GM12891 (cell line): ENCODE measurements around the gene SMPX.

ENCODE experiments used
- PAX5 ChIP-seq: IDR thresholded peaks from 2 replicates; pipeline ENCODE4 v1.6.1; 2011; ENCODE audit warnings: low read length, moderate library complexity, mild to moderate bottlenecking; ENCODE audit not compliant: insufficient read depth, severe bottlenecking
- POLR2A ChIP-seq: IDR thresholded peaks from 2 replicates; pipeline ENCODE4 v1.6.1; 2011; ENCODE audit warnings: low read depth, low read length, control low read depth
- POLR2AphosphoS5 ChIP-seq: IDR thresholded peaks from 2 replicates; pipeline ENCODE4 v1.6.1; 2011; ENCODE audit warnings: low read depth, low read length, control low read depth
- TAF1 ChIP-seq: IDR thresholded peaks from 2 replicates; pipeline ENCODE4 v1.6.1; 2011; ENCODE audit warnings: low read depth, low read length, control low read depth

DNA sequence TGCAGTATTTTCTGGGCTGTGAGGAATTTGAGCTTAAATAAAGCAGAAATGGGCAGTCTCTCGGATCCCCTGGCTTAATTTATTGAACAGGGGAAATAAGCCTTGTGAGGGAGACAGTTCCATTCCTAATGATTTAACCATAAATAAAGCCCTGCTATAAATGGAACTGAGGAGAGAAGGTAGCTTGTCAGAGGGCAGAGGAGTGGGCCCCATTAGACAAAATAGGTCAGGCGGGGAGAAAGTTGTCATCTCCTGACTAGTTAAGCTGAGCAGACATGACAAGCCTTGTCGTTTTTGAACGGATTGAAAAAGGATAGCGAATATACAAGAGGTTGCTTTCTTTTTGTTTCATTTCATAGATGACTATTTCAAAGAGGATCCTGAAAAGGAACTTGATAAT lies 39.3 kb downstream of the SMPX start:
- TF ChIP-seq POLR2A (no peak), TAF1 (no peak), POLR2AphosphoS5 (no peak), PAX5 (no peak)
